Limb (tissue), 2 donors: ENCODE results near the gene ABHD8.
"Not testable (repeated sequence)": the region's sequence is repeated elsewhere in the genome, so short reads cannot be mapped to it uniquely, and the experiment has no call there.

Source experiments
- DNase-seq, 2 donors: peaks; one replicate each; pipeline ENCODE4 v3.0.0-alpha.2; 2016; ENCODE audit errors: extremely low spot score in 2 of 2

The ABHD8 gene

DNA sequence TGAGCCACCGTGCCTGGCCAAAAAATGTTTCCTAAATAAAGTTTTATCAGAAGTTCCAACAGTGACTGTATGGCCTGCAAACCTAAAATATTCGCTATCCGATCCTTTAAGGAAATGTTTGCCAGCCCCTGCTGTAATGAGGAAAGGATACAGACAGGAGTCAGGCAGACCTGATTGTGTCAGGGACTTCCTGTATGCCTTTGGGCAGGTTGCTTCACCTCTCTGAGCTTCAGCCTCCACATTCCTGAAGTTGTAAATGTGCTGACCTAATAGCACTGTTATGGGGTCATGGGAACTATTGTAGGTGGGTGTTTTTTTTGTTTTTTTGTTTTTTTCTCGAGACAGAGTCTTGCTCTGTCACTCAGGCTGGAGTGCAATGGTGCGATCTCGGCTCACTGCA lies 6.2 kb downstream of the ABHD8 start:
- DNase-seq: no peak

DNA sequence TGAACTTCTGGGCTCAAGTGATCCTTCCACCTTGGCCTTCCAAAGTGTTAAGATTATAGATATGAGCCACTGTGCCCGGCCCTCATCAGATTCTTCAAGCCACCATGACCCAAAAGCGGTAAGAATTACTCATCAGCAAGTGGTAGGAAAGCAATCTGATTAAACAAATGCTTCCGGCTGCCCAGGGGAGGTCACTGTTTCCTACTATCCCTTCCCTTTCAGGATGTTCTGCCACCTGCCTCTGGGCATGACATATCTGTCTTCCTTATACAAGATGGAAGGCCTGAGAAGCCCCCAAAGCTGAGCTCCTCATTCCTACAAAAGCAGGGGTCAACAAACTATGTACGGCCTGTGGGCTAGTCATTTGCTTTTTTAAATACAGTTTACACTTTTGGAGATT lies 7.0 kb downstream of the ABHD8 start:
- no peak for DNase-seq

GRCh38 chr19:17295551-17295950 lies 7.7 kb downstream of the ABHD8 start:
- DNase-seq: not testable (repeated sequence)

- DNase-seq: peak in 1 of 2 donors; percentile 62
Measured at GRCh38 chr19:17294051-17294891, 9.0 kb downstream of the ABHD8 start.

- no peak for DNase-seq
Measured at GRCh38 chr19:17293605-17294004, 9.6 kb downstream of the ABHD8 start.

DNA sequence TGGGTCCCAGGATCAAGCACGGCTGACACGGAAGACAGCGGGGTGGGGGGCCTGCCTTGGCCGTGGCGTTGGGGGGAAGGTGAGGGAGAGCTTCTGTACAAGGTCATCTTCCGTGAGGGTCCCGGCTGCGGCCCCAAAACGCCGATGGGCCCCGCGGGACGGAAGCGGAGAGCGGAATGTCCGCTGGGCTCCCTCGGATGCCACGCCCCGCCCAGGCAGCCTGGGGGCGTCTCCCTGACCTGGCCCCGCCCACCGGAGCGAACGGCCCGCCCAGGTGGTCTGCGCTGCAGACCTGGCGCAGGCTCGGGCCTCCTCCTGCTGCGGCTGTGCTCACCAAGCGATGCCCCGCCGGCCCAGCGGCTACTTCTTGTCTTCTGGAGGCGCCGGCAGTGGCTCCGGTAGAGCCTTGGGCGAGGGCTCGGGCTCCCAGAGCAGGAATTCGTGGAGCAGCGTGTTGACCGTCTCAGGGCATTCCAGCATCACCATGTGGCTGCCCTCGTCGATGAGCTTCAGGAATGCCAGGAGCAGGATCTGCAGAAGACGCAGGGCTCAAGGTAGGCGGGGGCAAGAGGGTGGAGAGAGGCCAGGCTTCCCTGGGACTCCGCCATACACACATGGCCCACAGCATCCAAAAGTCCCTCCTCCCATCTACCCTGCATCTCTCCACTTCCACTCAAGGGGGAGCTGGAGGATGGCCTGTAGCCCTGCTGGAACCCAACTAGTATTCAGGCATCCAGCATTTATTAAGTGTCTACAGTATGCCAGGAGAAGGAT lies 10.7 kb downstream of the ABHD8 start:
- peak; percentile 61 to 81 for DNase-seq

DNA sequence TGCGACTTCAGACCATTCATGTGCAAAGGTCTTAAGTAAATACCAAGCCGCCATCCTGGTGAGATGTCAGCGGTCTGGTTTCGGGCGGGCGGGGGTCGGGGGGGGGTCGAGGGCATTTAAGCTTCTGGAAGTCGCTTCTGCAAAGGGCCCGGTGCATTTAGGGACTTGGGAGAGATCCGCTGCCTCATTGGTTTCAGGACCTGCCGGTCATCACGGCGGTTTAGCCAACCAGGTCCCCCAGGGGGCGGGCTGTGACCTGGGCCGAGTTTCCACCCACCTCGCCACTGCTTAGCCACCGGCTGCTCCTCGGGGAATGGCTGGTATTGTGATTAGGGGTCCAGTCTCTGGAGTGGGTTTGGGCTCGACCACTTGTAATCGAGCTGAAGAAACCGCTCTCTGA lies 13.7 kb downstream of the ABHD8 start:
- peak in 1 of 2 donors; percentile 73 for DNase-seq

- no peak for DNase-seq
Measured at GRCh38 chr19:17286752-17287151, 16.5 kb downstream of the ABHD8 start.

- no peak for DNase-seq
Measured at GRCh38 chr19:17286263-17286662, 17.0 kb downstream of the ABHD8 start.

GRCh38 chr19:17285415-17286135 lies 17.6 kb downstream of the ABHD8 start:
- DNase-seq: no peak

DNA sequence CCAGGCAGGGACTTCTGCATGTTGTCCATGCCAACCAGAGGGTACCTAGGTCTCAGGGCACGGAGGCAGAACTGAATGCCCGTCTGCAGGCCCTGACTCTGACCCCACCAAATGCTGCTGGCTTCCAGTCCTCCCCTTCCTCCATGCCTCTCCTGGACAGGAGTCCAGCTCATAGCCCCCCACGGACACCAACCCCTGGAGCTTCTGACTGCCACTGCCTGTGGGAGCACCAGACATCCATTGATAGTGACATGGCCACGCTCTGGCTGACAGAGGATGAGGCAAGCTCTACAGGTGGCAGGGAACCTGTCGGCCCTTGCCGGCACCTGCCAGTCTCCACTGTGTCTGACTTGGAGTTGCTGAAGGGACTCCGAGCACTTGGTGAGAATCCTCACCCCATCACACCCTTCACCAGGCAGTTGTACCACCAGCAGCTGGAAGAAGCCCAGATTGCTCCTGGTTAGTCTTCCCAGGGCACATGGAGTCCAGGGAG lies 19.7 kb downstream of the ABHD8 start:
- no peak for DNase-seq

- peak; percentile 83 to 86 for DNase-seq
Measured at GRCh38 chr19:17282488-17283125, 20.6 kb downstream of the ABHD8 start.

GRCh38 chr19:17281391-17282304 lies 21.6 kb downstream of the ABHD8 start, which contains the start of gene ANKLE1:
ANKLE1 (plus strand) TSS chr19:17281901; CDS start chr19:17281921, 20 bp downstream.
- DNase-seq: peak in 1 of 2 donors; percentile 72

DNA sequence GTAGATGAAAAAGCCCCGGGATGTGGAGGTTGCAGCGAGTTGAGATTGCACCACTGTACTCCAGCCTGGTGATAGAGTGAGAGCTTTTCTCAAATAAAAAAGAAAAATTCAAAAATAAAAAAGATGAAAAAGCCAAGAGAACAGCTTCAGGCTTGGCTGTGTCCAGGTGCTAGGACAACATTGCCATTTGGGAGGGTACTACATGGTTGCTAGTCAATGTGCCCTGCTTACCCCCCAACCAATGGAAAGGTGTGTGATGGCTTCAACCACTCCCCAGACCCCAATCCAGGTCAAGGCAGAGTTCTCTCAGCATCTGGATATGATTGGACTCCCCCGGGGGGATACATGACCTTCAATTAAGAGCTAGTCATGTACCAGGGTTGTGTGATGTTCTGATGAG lies 23.8 kb downstream of the ABHD8 start:
- no peak for DNase-seq

- no peak for DNase-seq
Measured at GRCh38 chr19:17275441-17276175, 27.6 kb downstream of the ABHD8 start.

GRCh38 chr19:17274892-17275291 lies 28.3 kb downstream of the ABHD8 start:
- not testable (repeated sequence) for DNase-seq

DNA sequence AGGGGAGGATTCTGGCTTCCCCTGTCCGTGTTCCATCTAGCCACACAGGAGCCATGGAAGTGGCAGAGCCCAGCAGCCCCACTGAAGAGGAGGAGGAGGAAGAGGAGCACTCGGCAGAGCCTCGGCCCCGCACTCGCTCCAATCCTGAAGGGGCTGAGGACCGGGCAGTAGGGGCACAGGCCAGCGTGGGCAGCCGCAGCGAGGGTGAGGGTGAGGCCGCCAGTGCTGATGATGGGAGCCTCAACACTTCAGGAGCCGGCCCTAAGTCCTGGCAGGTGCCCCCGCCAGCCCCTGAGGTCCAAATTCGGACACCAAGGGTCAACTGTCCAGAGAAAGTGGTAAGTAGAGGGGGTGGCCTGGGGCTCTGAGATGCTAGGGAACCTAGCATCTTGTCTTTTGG lies 34.5 kb downstream of the ABHD8 start:
- no peak for DNase-seq

GRCh38 chr19:17266975-17267788 lies 36.0 kb downstream of the ABHD8 start, which contains the start of gene BABAM1:
BABAM1 (plus strand) TSS chr19:17267443; CDS start chr19:17268807, 1,364 bp downstream.
- DNase-seq: peak; percentile 97 to 99
